HL-60/S4 (cell line): ENCODE results near the gene HS2ST1.
"Not testable (repeated sequence)": the region's sequence is repeated elsewhere in the genome, so short reads cannot be mapped to it uniquely, and the experiment has no call there.

Experiments
- in situ Hi-C: fragments of 300-500 bp; cut with MboI; formaldehyde crosslinking; loops from 2 replicates; pipeline ENCODE4 v1.14.3; 2022; ENCODE audit warnings: low sequenced_read_pairs

HS2ST1 gene

GRCh38 chr1:86914601-86914997 lies at the start of gene HS2ST1:
TSS of gene HS2ST1 (plus strand) at chr1:86914635.
- in situ Hi-C loops, result no loop called here

DNA sequence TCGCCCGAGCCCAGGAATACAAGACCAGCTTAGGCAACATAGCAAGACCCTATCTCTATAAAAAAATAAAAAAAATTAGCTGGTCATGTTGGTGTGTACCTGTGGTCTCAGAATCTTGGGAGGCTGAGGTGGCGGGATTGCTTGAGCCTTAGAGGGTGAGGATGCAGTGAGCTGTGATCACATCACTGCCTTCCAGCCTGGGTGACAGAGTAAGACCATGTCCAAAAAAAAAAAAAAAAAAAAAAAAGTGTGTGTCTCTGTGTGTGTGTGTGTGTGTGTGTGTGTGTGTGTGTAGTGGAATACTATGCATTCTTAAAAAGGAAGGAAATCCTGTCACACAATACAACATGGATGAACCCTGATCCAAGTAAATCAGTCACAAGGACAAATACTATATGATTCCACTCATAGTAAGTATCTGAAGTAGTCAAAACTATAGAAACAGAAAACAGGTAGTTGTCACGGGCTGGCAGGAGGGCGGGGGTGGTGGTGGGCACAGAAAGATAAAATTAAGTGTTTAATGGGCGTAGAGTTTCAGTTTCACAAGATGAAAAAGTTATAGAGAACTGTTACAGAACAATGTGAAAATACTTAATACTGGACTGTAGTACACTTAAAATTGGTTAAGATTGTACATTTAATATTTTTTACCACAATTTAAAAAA lies 48.3 kb upstream of the HS2ST1 start:
- in situ Hi-C loops, result no loop called here

- in situ Hi-C loops, result no loop called here
Measured at GRCh38 chr1:86866665-86867064, 47.8 kb upstream of the HS2ST1 start.

GRCh38 chr1:86867278-86867677 lies 47.2 kb upstream of the HS2ST1 start:
- in situ Hi-C loops, result not testable (repeated sequence)

- in situ Hi-C loops, result no loop called here
Measured at GRCh38 chr1:86868477-86868876, 46.0 kb upstream of the HS2ST1 start.

GRCh38 chr1:86871001-86871400 lies 43.4 kb upstream of the HS2ST1 start:
- in situ Hi-C loops, result no loop called here

DNA sequence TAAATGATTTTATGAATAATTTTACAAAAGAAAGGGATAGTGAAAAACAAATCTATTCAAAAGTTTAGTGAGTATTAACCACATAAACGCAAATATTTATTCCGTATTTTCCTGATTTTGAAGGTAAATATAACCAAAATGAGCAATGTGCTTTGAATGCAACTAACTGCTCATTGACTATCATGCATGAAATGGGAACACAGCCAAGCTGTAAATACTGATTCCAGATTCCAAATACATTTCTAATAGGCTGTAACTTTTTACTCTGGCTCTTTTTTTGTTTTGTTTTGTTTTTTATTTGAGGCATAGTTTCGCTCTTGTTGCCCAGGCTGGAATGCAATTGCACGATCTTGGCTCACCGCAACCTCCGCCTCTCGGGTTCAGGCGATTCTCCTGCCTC lies 42.3 kb upstream of the HS2ST1 start:
- in situ Hi-C loops, result no loop called here

GRCh38 chr1:86875722-86876121 lies 38.7 kb upstream of the HS2ST1 start:
- in situ Hi-C loops, result no loop called here

DNA sequence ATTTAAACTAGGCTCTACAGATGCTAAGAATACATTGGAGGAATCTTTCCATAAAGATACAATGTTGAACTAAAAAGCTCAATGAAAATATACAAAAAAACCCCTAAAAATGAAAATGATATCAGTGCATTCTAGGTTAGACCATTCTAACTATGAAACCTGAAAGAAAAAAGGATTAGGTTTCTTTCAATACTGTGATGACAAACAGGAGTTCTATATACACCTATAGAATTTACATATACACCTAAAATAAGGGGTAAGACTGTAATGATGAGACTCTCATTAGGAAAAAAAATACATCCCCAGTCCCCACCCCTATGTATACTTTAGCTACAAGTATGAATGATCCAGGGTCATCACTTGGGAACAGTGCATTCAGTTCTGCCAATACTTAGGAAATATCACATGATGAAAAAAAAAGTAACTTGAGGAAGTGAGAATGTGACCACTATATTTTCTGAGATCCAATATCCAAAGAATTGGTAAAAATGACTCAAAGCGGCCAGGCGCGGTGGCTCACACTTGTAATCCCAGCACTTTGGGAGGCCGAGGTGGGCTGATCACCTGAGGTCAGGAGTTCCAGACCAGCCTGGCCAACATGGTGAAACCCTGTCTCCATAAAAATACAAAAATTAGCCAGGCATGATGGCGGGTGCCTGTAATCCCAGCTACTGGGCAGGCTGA lies 26.8 kb upstream of the HS2ST1 start:
- in situ Hi-C loops, result no loop called here

DNA sequence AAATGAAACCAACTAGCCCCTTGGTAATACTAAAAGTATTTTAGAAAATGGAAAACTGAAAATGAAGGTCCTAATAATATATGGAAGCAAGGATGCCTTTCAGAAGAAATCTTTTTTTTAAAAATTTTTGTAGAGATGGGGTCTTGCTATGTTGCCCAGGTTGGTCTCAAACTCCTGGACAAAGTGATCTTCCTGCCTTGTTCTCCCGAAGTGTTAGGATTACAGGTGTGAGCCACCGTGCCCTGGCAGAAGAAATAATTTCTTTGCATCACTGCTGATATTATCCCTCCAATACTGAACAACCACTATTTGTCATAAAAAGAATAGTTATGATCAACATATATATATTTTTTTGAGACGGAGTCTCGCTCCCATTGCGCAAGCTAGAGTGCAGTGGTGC lies 26.1 kb upstream of the HS2ST1 start:
- in situ Hi-C loops, result no loop called here

GRCh38 chr1:86899401-86899800 lies 15.0 kb upstream of the HS2ST1 start:
- in situ Hi-C loops, result not testable (repeated sequence)

DNA sequence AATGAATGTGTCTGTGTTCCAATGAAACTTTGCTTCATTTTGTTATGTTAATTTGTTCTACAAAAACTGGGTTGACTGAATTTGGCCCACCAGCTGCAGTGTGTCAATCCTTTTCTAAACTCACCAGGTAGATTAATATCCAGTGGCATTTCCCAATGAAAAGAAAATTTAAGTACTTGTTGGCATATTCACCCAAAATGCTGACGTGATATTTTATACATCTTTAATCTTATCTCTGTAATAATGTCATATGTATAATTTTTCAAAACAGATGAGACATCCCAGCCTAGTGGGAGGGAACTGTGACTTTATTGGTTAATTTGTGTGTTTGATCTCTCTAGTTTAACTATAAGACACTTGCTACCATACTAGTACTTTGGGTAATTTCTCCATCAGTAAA lies 8.6 kb upstream of the HS2ST1 start:
- in situ Hi-C loops, result no loop called here

DNA sequence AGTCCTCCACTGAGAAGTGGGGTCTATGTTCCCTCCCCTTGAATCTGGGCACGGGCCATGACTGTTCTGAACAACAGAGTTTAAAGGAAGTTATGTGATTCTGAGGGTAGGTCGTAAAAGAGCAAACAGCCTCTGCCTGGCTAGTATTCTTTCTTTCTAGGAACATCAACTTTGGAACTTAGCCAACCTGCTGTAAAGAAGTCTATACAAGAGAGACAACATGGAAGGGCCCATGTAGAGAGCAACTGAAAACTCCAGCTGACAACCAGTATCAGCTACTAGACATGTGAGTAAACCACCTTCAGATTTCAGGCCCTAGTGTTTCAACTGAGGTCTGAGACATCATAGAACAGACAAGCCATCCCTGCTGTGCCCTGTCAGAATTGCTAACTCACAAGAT lies 8.0 kb upstream of the HS2ST1 start:
- in situ Hi-C loops, result no loop called here

GRCh38 chr1:86912281-86912900 lies 2.0 kb upstream of the HS2ST1 start:
- in situ Hi-C loops, result no loop called here

GRCh38 chr1:86913399-86913895 lies 988 bp upstream of the HS2ST1 start:
- in situ Hi-C loops, result no loop called here

GRCh38 chr1:86913896-86914600 lies 387 bp upstream of the HS2ST1 start, which contains the start of gene SELENOF:
TSS of gene SELENOF (minus strand) at chr1:86914126. CDS start at chr1:86914111, 15 bp downstream.
- in situ Hi-C loops, result no loop called here

- in situ Hi-C loops, result no loop called here
Measured at GRCh38 chr1:86914998-86915736, 732 bp downstream of the HS2ST1 start.

DNA sequence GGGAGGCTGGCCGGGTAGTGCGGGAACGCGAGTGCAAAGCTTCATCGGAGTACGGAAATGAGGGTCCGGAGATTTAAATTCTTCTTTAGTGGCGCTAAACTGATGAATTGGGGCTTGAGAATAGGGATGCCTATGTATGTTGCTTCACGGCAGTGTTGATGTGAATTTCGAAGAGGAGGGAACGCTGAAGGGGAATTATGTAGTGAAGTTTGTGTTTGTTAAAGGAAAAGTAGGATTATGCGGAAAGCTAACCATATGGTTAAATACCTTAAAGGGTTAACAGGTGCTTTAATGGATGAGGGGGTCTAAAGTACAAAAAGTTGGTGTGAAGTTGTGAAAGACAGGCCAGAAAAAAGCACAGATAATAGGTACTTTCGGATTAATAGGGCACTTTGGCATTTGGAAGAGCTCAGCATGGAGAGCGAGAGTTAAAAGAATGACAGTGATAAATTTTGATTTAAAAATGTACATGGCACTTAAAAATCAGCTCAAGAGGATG lies 1.4 kb downstream of the HS2ST1 start:
- in situ Hi-C loops, result no loop called here

- in situ Hi-C loops, result no loop called here
Measured at GRCh38 chr1:86916752-86917151, 2.3 kb downstream of the HS2ST1 start.

GRCh38 chr1:86922445-86922844 lies 8.0 kb downstream of the HS2ST1 start:
- in situ Hi-C loops, result no loop called here
